A673 (cell line): ENCODE data around the gene DLGAP1. TPM values are rescaled to one million over a fixed set of nuclear protein-coding genes. Genes with fewer than 3 reads are reported as not detected.

Experiments used
- BruUV-seq: library from RNA; stranded (reverse); fragments of 400-500 nt; replicated peaks from 2 replicates; lab custom pipeline; 2021; lab: Mats Ljungman, UMichigan
- CTCF ChIA-PET: fragments of 300-600 bp; sonication (Branson Sonifier 250); formaldehyde crosslinking; loops from one replicate; lab custom pipeline; 2022; ENCODE audit warnings: antibody characterized with exemption; lab: Charles Lee
- POLR2A ChIA-PET: fragments of 300-600 bp; sonication (Branson Sonifier 250); formaldehyde crosslinking; loops from one replicate; lab custom pipeline; 2022; ENCODE audit warnings: antibody characterized with exemption; ENCODE audit not compliant: low non-redundant PET; lab: Charles Lee
- DNase-seq: peaks from one replicate; pipeline ENCODE4 v3.0.0-alpha.2; 2015; ENCODE audit warnings: low spot score
- H3K27ac ChIP-seq: fragments of 200-600 bp; sonication (generic); 2 replicates; pipeline ENCODE4 v1.5.1; 2016; ENCODE audit warnings: mixed run types, low read depth, mild to moderate bottlenecking, mixed read lengths, antibody characterized with exemption, low read length; ENCODE audit not compliant: poor library complexity, severe bottlenecking
- H3K27me3 ChIP-seq: fragments of 200-600 bp; sonication (generic); replicated peaks from 2 replicates; pipeline ENCODE4 v1.6.1; 2017; ENCODE audit warnings: mixed run types, low read depth, mild to moderate bottlenecking, mixed read lengths, antibody characterized with exemption, low read length; ENCODE audit not compliant: insufficient read depth, poor library complexity
- H3K36me3 ChIP-seq: fragments of 200-600 bp; sonication (generic); 2 replicates; pipeline ENCODE4 v1.6.1; 2016; ENCODE audit warnings: mixed run types, mild to moderate bottlenecking, mixed read lengths, antibody characterized with exemption, low read length; ENCODE audit not compliant: insufficient read depth, poor library complexity, severe bottlenecking
- H3K4me1 ChIP-seq: fragments of 200-600 bp; sonication (generic); 2 replicates; pipeline ENCODE4 v1.6.1; 2017; ENCODE audit warnings: mixed run types, mild to moderate bottlenecking, mixed read lengths, antibody characterized with exemption, low read length; ENCODE audit not compliant: insufficient read depth, poor library complexity, severe bottlenecking
- H3K4me3 ChIP-seq: fragments of 200-600 bp; sonication (generic); 2 replicates; pipeline ENCODE4 v1.5.1; 2016; ENCODE audit warnings: low read depth, mixed run types, mild to moderate bottlenecking, mixed read lengths, low read length; ENCODE audit not compliant: poor library complexity, severe bottlenecking
- H3K9me3 ChIP-seq: fragments of 200-600 bp; sonication (generic); 2 replicates; pipeline ENCODE4 v1.6.1; 2016; ENCODE audit warnings: mixed run types, low read depth, mild to moderate bottlenecking, mixed read lengths, antibody characterized with exemption, low read length; ENCODE audit not compliant: poor library complexity, severe bottlenecking
- EZH2 ChIP-seq: fragments of 200-600 bp; sonication (generic); IDR thresholded peaks from 2 replicates; pipeline ENCODE4 v1.6.1; 2017; ENCODE audit warnings: borderline replicate concordance, low read depth, mild to moderate bottlenecking, mixed read lengths, antibody characterized with exemption, low read length; ENCODE audit not compliant: poor library complexity, severe bottlenecking
- intact Hi-C: fragments of 100-400 bp; cut with micrococcal nuclease; formaldehyde crosslinking; loops from one replicate; pipeline ENCODE4 v1.10.0; 2022; ENCODE audit not compliant: unreplicated experiment
- total RNA-seq: library from RNA; stranded (reverse); gene quantifications from 2 replicates; pipeline ENCODE4 v1.2.3, GENCODE V29; 2021
- TF ChIP-seq, protein P1 (sequence below): fragments of 300-800, 200-600 bp; sonication (generic); conservative IDR thresholded peaks from 2 replicates; pipeline ENCODE4 v1.5.1; 2017; ENCODE audit warnings: low read depth, mild to moderate bottlenecking, antibody characterized with exemption, low read length, moderate library complexity, mixed read lengths

The DLGAP1 gene
- total RNA-seq, 1 experiment from 2014 or later, result 135 TPM

GRCh38 chr18:3489462-3489861 is 965.6 kb downstream of the DLGAP1 start:
- TF ChIP-seq, protein P1, sequence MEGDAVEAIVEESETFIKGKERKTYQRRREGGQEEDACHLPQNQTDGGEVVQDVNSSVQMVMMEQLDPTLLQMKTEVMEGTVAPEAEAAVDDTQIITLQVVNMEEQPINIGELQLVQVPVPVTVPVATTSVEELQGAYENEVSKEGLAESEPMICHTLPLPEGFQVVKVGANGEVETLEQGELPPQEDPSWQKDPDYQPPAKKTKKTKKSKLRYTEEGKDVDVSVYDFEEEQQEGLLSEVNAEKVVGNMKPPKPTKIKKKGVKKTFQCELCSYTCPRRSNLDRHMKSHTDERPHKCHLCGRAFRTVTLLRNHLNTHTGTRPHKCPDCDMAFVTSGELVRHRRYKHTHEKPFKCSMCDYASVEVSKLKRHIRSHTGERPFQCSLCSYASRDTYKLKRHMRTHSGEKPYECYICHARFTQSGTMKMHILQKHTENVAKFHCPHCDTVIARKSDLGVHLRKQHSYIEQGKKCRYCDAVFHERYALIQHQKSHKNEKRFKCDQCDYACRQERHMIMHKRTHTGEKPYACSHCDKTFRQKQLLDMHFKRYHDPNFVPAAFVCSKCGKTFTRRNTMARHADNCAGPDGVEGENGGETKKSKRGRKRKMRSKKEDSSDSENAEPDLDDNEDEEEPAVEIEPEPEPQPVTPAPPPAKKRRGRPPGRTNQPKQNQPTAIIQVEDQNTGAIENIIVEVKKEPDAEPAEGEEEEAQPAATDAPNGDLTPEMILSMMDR, result no peak
- no peak for TF ChIP-seq EZH2
- BruUV-seq, result no TSS peak
- H3K27me3 ChIP-seq, result no peaks in the 10 kb centered on the region
- H3K4me1 ChIP-seq, result peaks cover 17% of the 10 kb centered on the region
- ChIA-PET CTCF (no interaction called here), POLR2A (no interaction called here)
- intact Hi-C loops, result no loop called here
- no peaks in the 10 kb centered on the region for H3K9me3 ChIP-seq
- no peak overlapping the region for H3K4me3 ChIP-seq
- DNase-seq, result no peak
- H3K27ac ChIP-seq, result no peak overlapping the region
- no peaks in the 10 kb centered on the region for H3K36me3 ChIP-seq

- Histone ChIP-seq H3K27ac (no peak overlapping the region), H3K27me3 (no peaks in the 10 kb centered on the region), H3K4me3 (no peak overlapping the region), H3K9me3 (no peaks in the 10 kb centered on the region), H3K4me1 (no peaks in the 10 kb centered on the region), H3K36me3 (no peaks in the 10 kb centered on the region)
- no TSS peak for BruUV-seq
- POLR2A ChIA-PET, result no interaction called here
- CTCF ChIA-PET, result no interaction called here
- intact Hi-C loops, result no loop called here
- TF ChIP-seq, protein P1, result no peak
- no peak for TF ChIP-seq EZH2
- no peak for DNase-seq
Observed at GRCh38 chr18:3486512-3486911, 968.6 kb downstream of the DLGAP1 start.

DNA sequence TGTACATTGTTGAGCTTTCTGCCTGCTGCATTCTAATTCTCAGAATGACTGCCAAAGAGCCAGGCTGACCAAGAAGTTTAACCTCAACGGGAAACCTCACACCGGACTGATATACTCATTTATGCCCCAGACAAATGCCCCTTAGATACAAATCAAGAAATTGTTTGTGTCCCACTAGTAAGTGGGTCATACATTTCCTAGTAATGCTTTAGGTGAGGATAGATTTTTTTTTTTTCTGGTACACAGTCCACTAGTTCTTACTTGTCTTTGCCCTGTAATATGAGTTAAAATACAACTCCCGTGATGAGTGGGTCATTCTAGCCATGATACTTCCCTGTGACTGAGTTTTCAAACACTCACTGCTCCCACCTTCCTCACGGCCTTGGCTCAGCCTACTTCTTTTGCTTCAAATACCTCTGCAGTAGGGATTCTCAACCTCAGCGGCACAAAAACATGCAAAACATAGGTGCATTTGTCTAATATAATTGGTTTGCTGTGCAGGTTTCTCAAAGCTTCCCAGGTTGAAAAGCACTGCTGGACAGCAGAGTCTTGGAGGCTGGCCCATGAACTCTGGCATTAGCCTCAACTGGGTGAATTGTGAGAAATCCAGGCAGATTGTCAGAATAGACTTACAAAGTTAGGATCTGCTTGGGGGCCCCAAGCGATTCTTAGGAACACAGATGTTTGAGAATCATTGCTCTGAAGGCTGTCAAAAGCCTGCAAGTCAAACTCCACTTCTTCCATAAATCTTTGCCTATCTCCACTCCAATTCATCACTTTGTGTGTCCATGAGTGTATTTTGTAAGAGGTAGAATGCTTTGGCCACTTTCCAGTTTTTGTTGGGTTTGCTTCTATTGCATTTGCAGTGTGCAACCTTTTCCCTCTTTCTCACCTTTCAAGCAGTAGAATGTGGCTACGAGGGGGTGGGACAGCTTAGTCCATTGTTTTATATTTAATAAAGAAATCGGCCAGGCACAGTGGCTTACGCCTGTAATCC is 969.7 kb downstream of the DLGAP1 start:
- Histone ChIP-seq H3K27me3 (no peaks in the 10 kb centered on the region), H3K4me1 (no peaks in the 10 kb centered on the region), H3K36me3 (no peaks in the 10 kb centered on the region), H3K9me3 (no peaks in the 10 kb centered on the region), H3K4me3 (no peak overlapping the region), H3K27ac (no peak overlapping the region)
- intact Hi-C loops, result no loop called here
- TF ChIP-seq EZH2, result no peak
- TF ChIP-seq, protein P1, result no peak
- no TSS peak for BruUV-seq
- CTCF ChIA-PET, result no interaction called here
- no peak for DNase-seq
- POLR2A ChIA-PET, result no interaction called here
